ENCODE measurements around the gene CFAP69.
"Not testable (repeated sequence)": the region's sequence is repeated elsewhere in the genome, so short reads cannot be mapped to it uniquely, and the experiment has no call there.

Gene CFAP69

DNA sequence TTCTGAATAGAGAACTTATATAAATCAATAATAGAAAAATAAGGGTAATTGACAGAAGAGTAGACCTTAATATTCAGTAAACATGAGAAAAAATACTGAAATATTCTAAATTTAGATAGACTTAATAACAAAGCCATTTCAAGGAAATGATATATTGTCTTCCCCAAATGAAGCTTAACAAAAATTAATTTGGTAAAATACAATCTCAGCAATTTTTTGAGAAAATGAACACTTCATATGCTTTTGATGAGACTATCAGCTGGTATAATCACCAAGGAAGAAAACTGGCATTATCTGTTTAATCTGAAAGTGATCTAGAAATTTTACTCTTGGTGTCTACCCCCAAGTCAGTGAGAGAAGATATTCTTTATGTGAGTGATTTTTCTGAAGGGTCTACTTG, 77.9 kb downstream of the CFAP69 start:
- H3K4me3 ChIP-seq (replicated peaks in 1 of 2; ENCODE audit: low read depth in 2 of 2, low read length in 2 of 2): no peak overlapping the region
- TF ChIP-seq, protein P1, sequence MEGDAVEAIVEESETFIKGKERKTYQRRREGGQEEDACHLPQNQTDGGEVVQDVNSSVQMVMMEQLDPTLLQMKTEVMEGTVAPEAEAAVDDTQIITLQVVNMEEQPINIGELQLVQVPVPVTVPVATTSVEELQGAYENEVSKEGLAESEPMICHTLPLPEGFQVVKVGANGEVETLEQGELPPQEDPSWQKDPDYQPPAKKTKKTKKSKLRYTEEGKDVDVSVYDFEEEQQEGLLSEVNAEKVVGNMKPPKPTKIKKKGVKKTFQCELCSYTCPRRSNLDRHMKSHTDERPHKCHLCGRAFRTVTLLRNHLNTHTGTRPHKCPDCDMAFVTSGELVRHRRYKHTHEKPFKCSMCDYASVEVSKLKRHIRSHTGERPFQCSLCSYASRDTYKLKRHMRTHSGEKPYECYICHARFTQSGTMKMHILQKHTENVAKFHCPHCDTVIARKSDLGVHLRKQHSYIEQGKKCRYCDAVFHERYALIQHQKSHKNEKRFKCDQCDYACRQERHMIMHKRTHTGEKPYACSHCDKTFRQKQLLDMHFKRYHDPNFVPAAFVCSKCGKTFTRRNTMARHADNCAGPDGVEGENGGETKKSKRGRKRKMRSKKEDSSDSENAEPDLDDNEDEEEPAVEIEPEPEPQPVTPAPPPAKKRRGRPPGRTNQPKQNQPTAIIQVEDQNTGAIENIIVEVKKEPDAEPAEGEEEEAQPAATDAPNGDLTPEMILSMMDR (IDR thresholded peaks at IDR 0.05; ENCODE audit: low read depth, low read length): no peak
- DNase-seq (ENCODE audit: low read depth in 2 of 2): no peak

DNA sequence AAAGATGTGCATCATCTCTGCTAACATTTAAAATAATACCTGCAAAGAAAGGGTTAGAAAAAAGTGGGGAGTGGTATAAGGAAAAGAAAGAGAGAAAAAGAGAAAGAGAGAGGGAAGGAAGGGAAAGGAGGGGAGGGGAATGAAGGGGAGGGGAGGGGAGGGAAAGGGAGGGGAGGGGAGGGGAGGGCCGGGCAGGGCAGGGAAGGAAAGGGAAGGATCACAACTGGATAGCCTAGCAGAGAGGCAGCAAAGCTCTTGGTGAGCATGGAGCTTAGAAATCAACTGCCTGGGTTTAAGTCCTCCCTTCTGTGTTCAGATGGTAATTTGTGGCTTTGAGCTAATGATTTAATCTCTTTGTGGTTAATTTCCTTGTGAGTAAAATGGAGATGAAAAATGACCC, 81.5 kb downstream of the CFAP69 start:
- no peak overlapping the region for H3K4me3 ChIP-seq (replicated peaks in 1 of 2; ENCODE audit: low read depth in 2 of 2, low read length in 2 of 2)
- DNase-seq (ENCODE audit: low read depth in 2 of 2): no peak
- TF ChIP-seq, protein P1 (IDR thresholded peaks at IDR 0.05; ENCODE audit: low read depth, low read length): no peak

DNA sequence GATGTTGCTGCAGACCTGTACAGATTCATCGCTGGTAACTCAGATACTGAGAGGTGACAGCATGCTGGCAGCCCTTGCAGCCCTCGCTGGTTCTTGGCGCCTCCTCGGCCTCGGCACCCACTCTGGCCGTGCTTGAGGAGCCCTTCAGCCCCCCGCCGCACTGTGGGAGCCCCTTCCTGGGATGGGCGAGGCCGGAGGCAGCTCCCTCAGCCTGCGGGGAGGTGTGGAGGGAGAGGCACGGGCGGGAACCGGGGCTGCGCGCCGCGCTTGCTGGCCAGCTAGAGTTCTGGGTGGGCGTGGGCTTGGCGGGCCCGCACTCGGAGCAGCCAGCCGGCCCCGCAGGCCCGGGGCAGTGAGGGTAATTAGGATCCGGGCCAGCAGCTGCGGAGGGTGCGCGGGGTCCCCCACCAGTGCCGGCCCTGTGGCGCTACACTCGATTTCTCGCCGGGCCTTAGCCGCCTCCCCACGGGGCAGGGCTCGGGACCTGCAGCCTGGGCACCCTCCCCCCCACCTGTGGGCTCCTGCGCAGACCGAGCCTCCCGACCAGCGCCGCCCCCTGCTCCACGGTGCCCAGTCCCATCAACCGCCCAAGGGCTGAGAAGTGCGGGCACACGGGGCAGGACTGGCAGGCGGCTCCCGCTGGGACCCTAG, 89.3 kb downstream of the CFAP69 start:
- H3K4me3 ChIP-seq (replicated peaks in 1 of 2; ENCODE audit: low read depth in 2 of 2, low read length in 2 of 2): no peak overlapping the region
- TF ChIP-seq, protein P1 (IDR thresholded peaks at IDR 0.05; ENCODE audit: low read depth, low read length): no peak
- no peak for DNase-seq (ENCODE audit: low read depth in 2 of 2)

DNA sequence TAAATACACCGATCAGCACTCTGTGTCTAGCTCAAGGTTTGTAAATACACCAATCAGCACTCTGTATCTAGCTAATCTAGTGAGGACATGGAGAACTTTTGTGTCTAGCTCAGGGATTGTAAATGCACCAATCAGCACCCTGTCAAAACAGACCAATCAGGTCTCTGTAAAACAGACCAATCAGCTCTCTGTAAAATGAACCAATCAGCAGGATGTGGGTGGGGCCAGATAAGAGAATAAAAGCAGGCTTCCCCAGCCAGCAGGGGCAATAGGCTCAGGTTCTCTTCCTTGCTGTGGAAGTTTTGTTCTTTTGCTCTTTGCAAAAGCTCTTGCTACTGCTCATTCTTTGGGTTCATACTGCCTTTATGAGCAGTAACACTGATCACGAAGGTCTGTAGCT, 90.0 kb downstream of the CFAP69 start:
- not testable (repeated sequence) for DNase-seq (ENCODE audit: low read depth in 2 of 2); H3K4me3 ChIP-seq (replicated peaks in 1 of 2; ENCODE audit: low read depth in 2 of 2, low read length in 2 of 2)

DNA sequence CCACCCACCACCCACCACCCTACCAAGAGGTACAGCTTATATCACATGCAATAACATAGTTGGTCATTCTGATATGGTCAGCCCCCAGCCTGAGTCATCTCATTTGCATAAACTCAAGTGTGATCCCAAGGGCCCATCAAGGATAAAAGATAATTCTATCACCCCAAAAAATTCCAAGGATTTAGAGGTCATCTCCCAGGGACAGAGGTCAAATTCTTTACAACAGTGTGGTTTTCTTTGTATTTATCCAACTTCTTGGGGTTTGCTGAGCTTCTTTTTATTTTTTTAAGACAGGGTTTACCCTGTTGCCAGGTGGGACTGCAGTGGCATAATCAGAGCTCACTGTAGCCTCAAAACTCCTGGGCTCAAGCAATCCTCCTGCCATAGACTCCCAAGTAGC, 92.1 kb downstream of the CFAP69 start:
- TF ChIP-seq, protein P1 (IDR thresholded peaks at IDR 0.05; ENCODE audit: low read depth, low read length): no peak
- no peak for DNase-seq (ENCODE audit: low read depth in 2 of 2)
- H3K4me3 ChIP-seq (replicated peaks in 1 of 2; ENCODE audit: low read depth in 2 of 2, low read length in 2 of 2): no peak overlapping the region

DNA sequence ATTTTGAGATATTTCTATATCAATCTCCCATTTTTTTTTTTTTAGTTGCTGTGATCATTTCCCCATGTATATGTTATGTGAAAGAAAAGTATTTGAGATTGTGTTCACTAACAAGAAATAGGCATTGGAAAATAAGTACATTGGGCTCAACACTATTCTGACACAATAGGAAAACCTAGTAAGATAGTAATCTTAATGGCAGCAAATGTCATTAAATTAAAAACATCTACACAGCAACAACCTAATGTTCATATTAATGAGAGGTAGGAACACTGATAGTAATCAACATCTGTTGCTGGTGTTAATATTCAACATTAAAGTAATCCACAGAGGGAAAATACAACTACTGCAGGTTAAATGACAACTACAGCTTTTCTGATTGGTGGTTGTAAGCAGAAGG, 100.0 kb downstream of the CFAP69 start:
- TF ChIP-seq, protein P1 (IDR thresholded peaks at IDR 0.05; ENCODE audit: low read depth, low read length): no peak
- H3K4me3 ChIP-seq (replicated peaks in 1 of 2; ENCODE audit: low read depth in 2 of 2, low read length in 2 of 2): no peak overlapping the region
- DNase-seq (ENCODE audit: low read depth in 2 of 2): no peak

DNA sequence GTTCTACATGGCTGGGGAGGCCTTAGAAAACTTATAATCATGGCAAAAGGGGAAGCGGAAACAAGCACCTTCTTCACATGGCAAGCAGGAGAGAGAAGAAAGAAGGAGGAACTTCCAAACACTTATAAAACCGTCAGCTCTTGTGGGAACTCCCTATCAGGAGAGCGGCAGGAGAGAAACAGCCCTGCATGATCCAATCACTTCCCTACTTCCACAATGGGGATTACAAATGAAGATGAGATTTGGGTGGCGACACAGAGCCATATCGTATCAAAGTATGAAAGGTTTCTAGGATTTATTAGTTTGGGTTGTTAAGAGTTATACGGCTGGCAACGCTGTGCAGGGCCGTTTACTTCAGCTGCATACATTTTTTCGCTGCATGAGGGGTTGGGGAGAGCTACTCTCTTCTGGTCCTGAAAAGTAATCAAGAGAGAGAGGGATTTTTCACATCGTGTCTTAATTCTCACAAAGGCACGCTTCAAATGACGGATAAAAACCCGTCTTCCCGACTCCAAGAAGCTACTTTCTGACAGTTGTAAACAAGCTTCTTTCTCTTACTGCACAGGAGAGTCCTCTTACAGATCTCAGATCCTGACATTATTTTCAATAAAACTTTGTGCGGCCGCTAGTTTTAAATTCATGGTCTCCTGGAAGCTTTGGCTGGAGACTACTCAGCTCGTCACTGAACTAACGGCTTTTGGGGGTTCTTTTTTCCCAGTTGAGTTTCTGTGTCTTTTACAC, 100.8 kb downstream of the CFAP69 start:
- TF ChIP-seq, protein P1 (IDR thresholded peaks at IDR 0.05; ENCODE audit: low read depth, low read length): no peak
- peak; percentile 44 to 61 for DNase-seq (ENCODE audit: low read depth in 2 of 2)

More for the DNA sequence above, 100.8 kb downstream of the CFAP69 start:
- H3K4me3 ChIP-seq (replicated peaks in 1 of 2; ENCODE audit: low read depth in 2 of 2, low read length in 2 of 2): peak overlapping the region; percentile 88 to 93
